GM21423 (cell line): ENCODE data around the gene SERPINA5.

Experiments used
- ATAC-seq: cut with Tn5 transposase; IDR thresholded peaks from one replicate; pipeline ENCODE4 v1.9.1; 2021; ENCODE audit warnings: mild to moderate bottlenecking, moderate library complexity; ENCODE audit not compliant: unreplicated experiment

The SERPINA5 gene

DNA sequence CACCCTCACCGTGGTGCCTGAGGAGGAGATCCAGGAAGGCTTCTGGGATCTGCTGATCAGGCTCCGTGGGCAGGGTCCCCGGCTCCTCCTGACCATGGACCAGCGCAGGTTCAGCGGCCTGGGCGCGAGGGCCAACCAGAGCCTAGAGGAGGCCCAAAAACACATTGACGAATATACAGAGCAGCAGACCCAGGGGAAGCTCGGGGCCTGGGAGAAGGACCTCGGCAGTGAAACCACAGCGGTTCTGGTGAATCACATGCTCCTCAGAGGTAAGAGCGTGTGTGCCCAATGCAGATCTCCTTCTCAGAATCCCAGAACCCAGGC is 60.4 kb downstream of the SERPINA5 start:
- no peak for ATAC-seq
